HG02981 (cell line): ENCODE data around the gene KIFC1.

Experiments
- ATAC-seq: cut with Tn5 transposase; IDR thresholded peaks from one replicate; pipeline ENCODE4 v1.9.1; 2021; ENCODE audit warnings: mild to moderate bottlenecking, moderate library complexity; ENCODE audit not compliant: unreplicated experiment

KIFC1 gene

GRCh38 chr6:33439956-33440648 is 48.5 kb downstream of the KIFC1 start:
- no peak for ATAC-seq

DNA sequence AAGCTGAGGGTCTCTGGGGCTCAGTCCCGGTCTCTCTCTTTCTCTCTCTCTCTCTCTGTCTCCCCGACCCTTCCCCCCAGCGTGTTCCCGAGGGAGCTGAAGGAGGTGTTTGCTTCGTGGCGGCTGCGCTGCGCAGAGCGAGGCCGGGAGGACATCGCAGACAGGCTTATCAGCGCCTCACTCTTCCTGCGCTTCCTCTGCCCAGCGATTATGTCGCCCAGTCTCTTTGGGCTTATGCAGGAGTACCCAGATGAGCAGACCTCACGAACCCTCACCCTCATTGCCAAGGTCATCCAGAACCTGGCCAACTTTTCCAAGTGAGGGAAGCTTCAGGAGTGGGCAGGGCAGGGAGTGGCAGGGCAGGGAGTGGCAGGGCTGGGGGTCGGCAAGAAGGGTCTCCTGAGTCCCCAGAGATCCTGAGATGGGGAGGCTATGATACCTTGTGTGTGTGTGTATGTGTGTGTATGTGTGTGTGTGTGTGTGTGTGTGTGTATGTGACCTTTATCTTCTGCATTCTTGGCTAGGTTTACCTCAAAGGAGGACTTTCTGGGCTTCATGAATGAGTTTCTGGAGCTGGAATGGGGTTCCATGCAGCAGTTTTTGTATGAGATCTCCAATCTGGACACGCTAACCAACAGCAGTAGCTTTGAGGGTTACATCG is 49.2 kb downstream of the KIFC1 start:
- no peak for ATAC-seq

DNA sequence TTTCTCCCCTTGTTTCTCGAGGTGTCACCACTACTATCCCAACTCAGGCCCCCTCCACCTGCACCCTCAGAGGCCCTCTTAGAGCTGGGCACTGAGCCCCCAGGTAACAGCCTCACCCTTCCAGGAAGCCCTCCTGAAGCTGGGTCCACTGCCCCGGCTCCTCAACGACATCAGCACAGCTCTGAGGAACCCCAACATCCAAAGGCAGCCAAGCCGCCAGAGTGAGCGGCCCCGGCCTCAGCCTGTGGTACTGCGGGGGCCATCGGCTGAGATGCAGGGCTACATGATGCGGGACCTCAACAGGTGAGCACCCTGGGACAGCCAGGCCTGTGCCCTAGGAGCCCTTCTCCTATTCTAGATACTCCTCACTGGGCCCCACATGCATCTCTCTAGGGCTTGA is 49.8 kb downstream of the KIFC1 start:
- no peak for ATAC-seq

DNA sequence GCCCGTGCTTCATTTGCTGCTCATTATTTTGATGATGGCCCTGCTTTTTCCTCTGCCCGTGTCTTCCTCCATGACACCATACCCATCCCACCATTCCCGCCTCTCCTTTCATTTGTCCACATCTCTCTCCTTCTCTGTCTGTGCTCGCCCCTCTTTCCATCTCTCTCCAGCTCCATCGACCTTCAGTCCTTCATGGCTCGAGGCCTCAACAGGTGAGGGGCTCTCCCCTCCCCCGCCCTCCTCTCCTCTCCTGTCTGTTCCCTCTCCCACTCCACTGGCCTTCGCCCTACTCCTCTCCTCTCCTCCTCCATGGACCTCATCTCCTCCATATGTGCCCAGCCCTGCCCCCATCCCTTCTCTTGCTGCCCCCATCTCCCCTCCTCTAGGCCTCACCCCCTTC is 50.7 kb downstream of the KIFC1 start:
- no peak for ATAC-seq

GRCh38 chr6:33443025-33443424 is 51.4 kb downstream of the KIFC1 start:
- no peak for ATAC-seq

- no peak for ATAC-seq
Measured at GRCh38 chr6:33443619-33444504, 52.2 kb downstream of the KIFC1 start.

DNA sequence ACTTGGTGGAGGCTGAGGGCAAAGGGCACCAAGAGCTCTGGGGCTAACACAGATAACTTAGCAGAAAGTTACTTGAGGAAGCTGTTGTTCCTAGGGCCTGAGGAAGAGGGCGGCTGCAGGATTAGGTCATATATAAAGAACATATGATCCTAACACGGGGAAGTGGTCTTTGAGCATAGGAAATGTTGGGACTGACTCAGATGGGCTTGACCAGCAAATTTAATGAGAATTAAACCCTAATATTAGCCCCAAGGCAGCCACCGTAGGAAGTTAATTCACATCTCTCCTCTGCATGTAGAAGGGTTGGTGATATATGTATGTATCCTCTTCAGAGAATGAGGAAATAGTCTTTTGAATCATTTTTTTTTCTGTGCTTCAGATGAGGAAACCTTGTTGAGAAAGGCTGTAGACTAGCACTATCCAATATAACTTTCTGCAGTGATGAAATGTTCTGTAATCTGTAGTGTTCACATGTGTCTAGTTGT is 53.5 kb downstream of the KIFC1 start:
- ATAC-seq, result no peak

GRCh38 chr6:33446356-33446755 is 54.7 kb downstream of the KIFC1 start:
- ATAC-seq, result no peak

DNA sequence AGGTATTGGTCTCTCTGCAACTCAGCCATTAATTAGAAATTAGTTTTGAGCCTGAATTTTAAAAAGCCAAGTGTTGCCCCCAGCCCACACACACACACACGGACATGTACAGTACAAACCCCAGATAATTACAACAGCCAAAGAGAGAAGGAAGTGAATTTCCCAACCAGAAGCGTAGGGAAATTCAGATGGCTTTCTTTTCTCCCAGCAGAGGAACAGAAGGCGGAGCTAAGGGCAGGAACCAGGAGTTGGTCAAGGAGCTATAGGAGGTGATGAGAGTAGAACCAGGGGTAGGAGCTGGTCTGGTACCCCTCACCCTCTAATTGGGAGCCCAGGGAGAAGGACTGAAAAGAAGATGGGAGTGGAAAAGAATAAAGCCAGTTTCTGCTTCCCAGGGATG is 58.8 kb downstream of the KIFC1 start:
- no peak for ATAC-seq

- ATAC-seq, result no peak
Measured at GRCh38 chr6:33451606-33452005, 60.0 kb downstream of the KIFC1 start.

GRCh38 chr6:33452496-33452895 is 60.9 kb downstream of the KIFC1 start:
- no peak for ATAC-seq

- ATAC-seq, result no peak
Measured at GRCh38 chr6:33453393-33454008, 61.9 kb downstream of the KIFC1 start.

GRCh38 chr6:33454009-33454946 is 62.7 kb downstream of the KIFC1 start, which contains the start of gene ZBTB9:
Gene ZBTB9, plus strand, starts transcription at chr6:33454576. Its CDS starts 525 bp downstream, at chr6:33455101.
- peak; percentile 99 for ATAC-seq

DNA sequence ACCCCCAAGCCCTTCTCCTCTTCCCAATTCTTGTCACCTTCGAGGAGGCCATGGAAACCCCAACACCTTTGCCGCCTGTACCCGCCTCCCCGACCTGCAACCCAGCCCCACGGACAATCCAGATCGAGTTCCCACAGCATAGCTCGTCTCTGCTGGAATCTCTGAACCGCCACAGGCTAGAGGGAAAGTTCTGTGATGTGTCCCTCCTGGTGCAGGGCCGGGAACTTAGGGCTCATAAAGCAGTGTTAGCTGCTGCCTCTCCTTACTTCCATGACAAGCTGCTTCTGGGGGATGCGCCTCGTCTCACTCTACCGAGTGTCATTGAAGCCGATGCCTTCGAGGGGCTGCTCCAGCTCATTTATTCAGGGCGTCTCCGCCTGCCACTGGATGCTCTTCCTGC is 63.4 kb downstream of the KIFC1 start:
- no peak for ATAC-seq

DNA sequence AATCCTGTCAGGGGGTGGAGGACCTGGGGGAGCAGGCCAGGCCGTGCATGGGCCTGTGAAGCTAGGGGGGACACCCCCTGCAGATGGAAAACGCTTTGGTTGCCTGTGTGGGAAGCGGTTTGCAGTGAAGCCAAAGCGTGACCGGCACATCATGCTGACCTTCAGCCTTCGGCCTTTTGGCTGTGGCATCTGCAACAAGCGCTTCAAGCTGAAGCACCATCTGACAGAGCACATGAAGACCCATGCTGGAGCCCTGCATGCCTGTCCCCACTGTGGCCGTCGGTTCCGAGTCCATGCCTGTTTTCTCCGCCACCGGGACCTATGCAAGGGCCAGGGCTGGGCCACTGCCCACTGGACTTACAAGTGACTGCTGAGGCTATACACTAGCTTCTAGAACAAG is 64.5 kb downstream of the KIFC1 start:
- no peak for ATAC-seq

DNA sequence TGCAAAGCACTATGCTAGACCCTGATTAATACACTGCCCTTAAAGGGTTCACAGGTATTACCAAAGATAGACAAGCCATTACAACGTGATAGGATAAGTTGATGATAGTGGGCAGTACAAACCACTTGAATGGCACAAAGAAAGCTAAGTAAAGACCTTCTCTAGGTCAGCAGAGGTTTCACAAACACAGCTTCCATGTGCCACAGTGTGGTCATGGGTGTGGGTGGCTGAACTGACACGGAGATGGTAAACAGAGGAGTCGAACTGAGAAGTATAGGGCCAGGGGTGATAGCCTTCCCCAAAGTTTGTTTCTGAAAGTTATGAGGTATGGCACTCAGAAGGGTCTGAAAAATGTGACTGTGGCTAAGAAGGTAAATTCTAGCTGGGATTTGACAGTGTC is 67.1 kb downstream of the KIFC1 start:
- ATAC-seq, result no peak

- ATAC-seq, result no peak
Measured at GRCh38 chr6:33459226-33459625, 67.6 kb downstream of the KIFC1 start.
